ENCODE results near the gene PID1.

Gene PID1

GRCh38 chr2:229033816-229034215 lies 237.3 kb downstream of the PID1 start:
- Histone ChIP-seq H3K36me3 (ENCODE audit: insufficient read depth) (no peaks in the 10 kb centered on the region), H3K27ac (no peak overlapping the region), H2AFZ (ENCODE audit: low read depth) (no peak overlapping the region), H3K4me3 (IDR thresholded peaks at IDR 0.05; ENCODE audit: insufficient read depth, low read depth, low read length) (no peak overlapping the region), H3K4me1 (ENCODE audit: low read depth, poor library complexity, severe bottlenecking) (no peaks in the 10 kb centered on the region), H4K20me1 (ENCODE audit: insufficient read depth) (no peaks in the 10 kb centered on the region), H3K79me2 (ENCODE audit: insufficient read depth, low read depth) (no peaks in the 10 kb centered on the region), H3K4me2 (no peak overlapping the region), H3K27me3 (ENCODE audit: insufficient read depth, low read depth) (no peaks in the 10 kb centered on the region), H3K9ac (no peak overlapping the region)
- no peak for TF ChIP-seq CTCF (conservative IDR thresholded peaks at IDR 0.05; ENCODE audit: low read depth, low read length)

GRCh38 chr2:229032608-229033234 lies 238.4 kb downstream of the PID1 start:
- Histone ChIP-seq H3K4me3 (IDR thresholded peaks at IDR 0.05; ENCODE audit: insufficient read depth, low read depth, low read length) (no peak overlapping the region), H3K27me3 (ENCODE audit: insufficient read depth, low read depth) (no peaks in the 10 kb centered on the region), H2AFZ (ENCODE audit: low read depth) (no peak overlapping the region), H3K9ac (no peak overlapping the region), H4K20me1 (ENCODE audit: insufficient read depth) (no peaks in the 10 kb centered on the region), H3K27ac (no peak overlapping the region), H3K36me3 (ENCODE audit: insufficient read depth) (no peaks in the 10 kb centered on the region), H3K79me2 (ENCODE audit: insufficient read depth, low read depth) (no peaks in the 10 kb centered on the region), H3K4me2 (no peak overlapping the region), H3K4me1 (ENCODE audit: low read depth, poor library complexity, severe bottlenecking) (no peaks in the 10 kb centered on the region)
- TF ChIP-seq CTCF (conservative IDR thresholded peaks at IDR 0.05; ENCODE audit: low read depth, low read length) = no peak

- Histone ChIP-seq H3K79me2 (ENCODE audit: insufficient read depth, low read depth) (no peaks in the 10 kb centered on the region), H3K4me2 (no peak overlapping the region), H2AFZ (ENCODE audit: low read depth) (no peak overlapping the region), H3K27ac (no peak overlapping the region), H3K4me3 (IDR thresholded peaks at IDR 0.05; ENCODE audit: insufficient read depth, low read depth, low read length) (no peak overlapping the region), H4K20me1 (ENCODE audit: insufficient read depth) (no peaks in the 10 kb centered on the region), H3K9ac (no peak overlapping the region), H3K27me3 (ENCODE audit: insufficient read depth, low read depth) (no peaks in the 10 kb centered on the region), H3K36me3 (ENCODE audit: insufficient read depth) (no peaks in the 10 kb centered on the region), H3K4me1 (ENCODE audit: low read depth, poor library complexity, severe bottlenecking) (no peaks in the 10 kb centered on the region)
- no peak for TF ChIP-seq CTCF (conservative IDR thresholded peaks at IDR 0.05; ENCODE audit: low read depth, low read length)
Observed at GRCh38 chr2:229027353-229028105, 243.6 kb downstream of the PID1 start.

GRCh38 chr2:229025653-229026052 lies 245.4 kb downstream of the PID1 start:
- Histone ChIP-seq H3K79me2 (ENCODE audit: insufficient read depth, low read depth) (no peaks in the 10 kb centered on the region), H3K4me1 (ENCODE audit: low read depth, poor library complexity, severe bottlenecking) (no peaks in the 10 kb centered on the region), H3K27ac (no peak overlapping the region), H3K4me2 (no peak overlapping the region), H3K27me3 (ENCODE audit: insufficient read depth, low read depth) (no peaks in the 10 kb centered on the region), H3K4me3 (IDR thresholded peaks at IDR 0.05; ENCODE audit: insufficient read depth, low read depth, low read length) (no peak overlapping the region), H3K36me3 (ENCODE audit: insufficient read depth) (no peaks in the 10 kb centered on the region), H2AFZ (ENCODE audit: low read depth) (no peak overlapping the region), H3K9ac (no peak overlapping the region), H4K20me1 (ENCODE audit: insufficient read depth) (no peaks in the 10 kb centered on the region)
- no peak for TF ChIP-seq CTCF (conservative IDR thresholded peaks at IDR 0.05; ENCODE audit: low read depth, low read length)
